HepG2 (cell line): Measurements from ENCODE around the gene GARIN3. TPM values are rescaled to one million over a fixed set of nuclear protein-coding genes. Genes with fewer than 3 reads are reported as not detected.

ENCODE experiments used
- ATAC-seq: fragments of 200-7000 bp; cut with Tn5 transposase; 3 replicates; pipeline ENCODE4 v1.9.1; 2020; ENCODE audit warnings: mild to moderate bottlenecking, moderate library complexity
- BruUV-seq: library from RNA; stranded (reverse); fragments of 400-500 nt; replicated peaks from 2 replicates; lab custom pipeline; 2021; lab: Mats Ljungman, UMichigan
- CTCF ChIA-PET: fragments of 300-600 bp; formaldehyde crosslinking; extraction: SDS; loops from one replicate; lab custom pipeline; 2021; ENCODE audit warnings: low total read pairs, inconsistent platforms, low intra/inter-chr PET ratio; lab: Yijun Ruan, JAX
- POLR2A ChIA-PET: fragments of 350-600 bp; sonication (Branson Sonifier 250); formaldehyde crosslinking; loops from one replicate; lab custom pipeline; 2020; ENCODE audit warnings: antibody characterized with exemption, inconsistent platforms; lab: Yijun Ruan, JAX
- DNase-seq: peaks from one replicate; pipeline ENCODE4 v3.0.0-alpha.2; 2015; ENCODE audit warnings: low spot score
- FAIRE-seq: peaks from 3 replicates; lab custom pipeline; 2011; peaks lifted over from hg19 to GRCh38; lab: Jason Lieb, UNC
- H2AFZ ChIP-seq: one replicate; pipeline ENCODE4 v1.6.1; 2011; ENCODE audit warnings: low read length, inconsistent platforms
- H3K27ac ChIP-seq: fragments of 300-600 bp; 3 replicates; pipeline ENCODE4 v1.8.0; 2011; ENCODE audit warnings: mixed run types, mild to moderate bottlenecking, mixed read lengths, low read length, inconsistent platforms; ENCODE audit not compliant: insufficient read depth; ENCODE audit errors: extremely low read length
- H3K27me3 ChIP-seq, 2 experiments: fragments of 200-600 bp in 1 of 2; 2 replicates in 1 of 2; 3 replicates in 1 of 2; pipeline versions ENCODE4 v1.6.0 to v1.8.0; 2011; ENCODE audit warnings: low read length in 2 of 2, mild to moderate bottlenecking in 2 of 2, moderate library complexity in 2 of 2, inconsistent platforms in 1 of 2; ENCODE audit not compliant: insufficient read depth in 2 of 2, control insufficient read depth in 1 of 2
- H3K36me3 ChIP-seq, 2 experiments: fragments of 200-600 bp in 1 of 2; replicated peaks in 1 of 2; 2 replicates in 1 of 2; 3 replicates in 1 of 2; pipeline versions ENCODE4 v1.5.1 to v1.8.0; 2011; ENCODE audit warnings: low read length in 2 of 2, inconsistent platforms in 1 of 2; ENCODE audit not compliant: insufficient read depth in 2 of 2, control insufficient read depth in 1 of 2
- H3K4me1 ChIP-seq: 2 replicates; pipeline ENCODE4 v1.5.1; 2012; ENCODE audit warnings: low read length, inconsistent platforms; ENCODE audit not compliant: insufficient read depth
- H3K4me2 ChIP-seq: 2 replicates; pipeline ENCODE4 v1.6.0; 2011; ENCODE audit warnings: low read depth, low read length, inconsistent platforms
- H3K4me3 ChIP-seq, 3 experiments: fragments of 200-600 bp in 1 of 3; sonication (generic), shearing (Covaris generic) in 1 of 3; replicated peaks in 1 of 3; 2 replicates each; pipeline ENCODE4 v1.5.1; 2011 to 2016; ENCODE audit warnings: low read length in 3 of 3, inconsistent platforms in 2 of 3, low read depth in 2 of 3, mild to moderate bottlenecking in 2 of 3, control low read depth in 1 of 3, mixed read lengths in 1 of 3; ENCODE audit not compliant: insufficient read depth in 1 of 3
- H3K79me2 ChIP-seq: one replicate; pipeline ENCODE4 v1.6.1; 2011; ENCODE audit warnings: low read length, inconsistent platforms; ENCODE audit not compliant: insufficient read depth
- H3K9ac ChIP-seq: 2 replicates; pipeline ENCODE4 v1.6.0; 2011; ENCODE audit warnings: mild to moderate bottlenecking, low read depth, low read length, inconsistent platforms; ENCODE audit not compliant: insufficient read depth
- H3K9me3 ChIP-seq: 2 replicates; pipeline ENCODE4 v1.5.1; 2012; ENCODE audit warnings: mild to moderate bottlenecking, low read length
- H4K20me1 ChIP-seq: 2 replicates; pipeline ENCODE4 v1.6.0; 2011; ENCODE audit warnings: inconsistent platforms, mild to moderate bottlenecking, low read length, moderate library complexity; ENCODE audit not compliant: insufficient read depth
- CTCF ChIP-seq: sonication (generic); formaldehyde crosslinking; IDR thresholded peaks from 2 replicates; pipeline ENCODE4 v1.5.0; 2020; ENCODE audit warnings: mild to moderate bottlenecking, missing genetic modification reagents, moderate library complexity
- DBP ChIP-seq: sonication (generic); formaldehyde crosslinking; IDR thresholded peaks from 2 replicates; pipeline ENCODE4 v1.4.0; 2020; ENCODE audit warnings: missing genetic modification reagents; ENCODE audit errors: not compliant biosample characterization
- IRF1 ChIP-seq: sonication (generic); formaldehyde crosslinking; IDR thresholded peaks from 2 replicates; pipeline ENCODE4 v1.4.0; 2020; ENCODE audit warnings: low read depth, mild to moderate bottlenecking, missing genetic modification reagents
- KLF11 ChIP-seq: IDR thresholded peaks from 2 replicates; pipeline ENCODE4 v1.6.1; 2016; ENCODE audit warnings: missing compliant biosample characterization
- MXI1 ChIP-seq: IDR thresholded peaks from 3 replicates; pipeline ENCODE4 v1.6.1; 2012; ENCODE audit warnings: low read depth, low read length, inconsistent platforms, borderline replicate concordance
- POLR2AphosphoS2 ChIP-seq: IDR thresholded peaks from 2 replicates; pipeline ENCODE4 v1.6.1; 2011; ENCODE audit warnings: low read depth, low read length, improper control_type of control experiment
- SNAPC5 ChIP-seq: sonication (generic); formaldehyde crosslinking; IDR thresholded peaks from 2 replicates; pipeline ENCODE4 v1.8.1; 2023; ENCODE audit warnings: mild to moderate bottlenecking, missing genetic modification reagents, borderline replicate concordance
- ZKSCAN1 ChIP-seq: fragments of 150-350 bp; IDR thresholded peaks from 2 replicates; pipeline ENCODE4 v1.6.1; 2014; ENCODE audit warnings: low read length
- ZMYM2 ChIP-seq: sonication (generic); formaldehyde crosslinking; IDR thresholded peaks from 2 replicates; pipeline ENCODE4 v1.8.0; 2022; ENCODE audit warnings: mild to moderate bottlenecking, missing genetic modification reagents
- ZNF335 ChIP-seq: sonication (generic); formaldehyde crosslinking; IDR thresholded peaks from 2 replicates; pipeline ENCODE4 v1.4.0; 2020; ENCODE audit warnings: missing genetic modification reagents
- ZNF430 ChIP-seq: sonication (generic); formaldehyde crosslinking; IDR thresholded peaks from 2 replicates; pipeline ENCODE4 v1.9.0; 2021; ENCODE audit warnings: mild to moderate bottlenecking, missing genetic modification reagents
- ZNF737 ChIP-seq: sonication (generic); formaldehyde crosslinking; IDR thresholded peaks from 2 replicates; pipeline ENCODE4 v1.5.0; 2020; ENCODE audit warnings: missing genetic modification reagents, mild to moderate bottlenecking, borderline replicate concordance
- ZZZ3 ChIP-seq: sonication (generic); formaldehyde crosslinking; IDR thresholded peaks from 2 replicates; pipeline ENCODE4 v1.4.0; 2020; ENCODE audit warnings: missing genetic modification reagents, mild to moderate bottlenecking, borderline replicate concordance
- WGBS: methylation state at CpG from one replicate; pipeline ENCODE4 v1.1.6; 2017; ENCODE audit warnings: low lambda C conversion rate; 5-methylcytosine and 5-hydroxymethylcytosine counted together
- in situ Hi-C: cut with HindIII; loops from 2 replicates; pipeline ENCODE4 v1.10.0; 2017; ENCODE audit warnings: low pct_unique_long_range_greater_than_20kb; ENCODE audit not compliant: extremely low pct_ligation_motif_present
- intact Hi-C: fragments of 100-400 bp; cut with micrococcal nuclease; formaldehyde crosslinking; loops from one replicate; pipeline ENCODE4 v1.10.0; 2022; ENCODE audit not compliant: unreplicated experiment
- polyA plus RNA-seq, 8 experiments: library from polyadenylated mRNA; depleted of rRNA in 3 of 8; stranded (reverse) in 7 of 8; unstranded in 1 of 8; fragments of >200 nt; fragmentation: Illumina TruSeq in 4 of 8; extraction: Trizol in 4 of 8; gene quantifications; 2 replicates each; pipeline versions ENCODE4 v1.2.1 to v1.2.3, GENCODE V29; 2011 to 2016; ENCODE audit warnings: low read depth in 4 of 8, missing spikeins in 1 of 8, mixed read lengths in 1 of 8; ENCODE audit not compliant: insufficient read depth in 1 of 8
- total RNA-seq, 5 experiments: library from RNA; depleted of rRNA; stranded (reverse); fragments of >200 nt; fragmentation: Illumina TruSeq; extraction: Trizol; gene quantifications; 2 replicates each; pipeline ENCODE4 v1.2.3, GENCODE V29; 2016; ENCODE audit warnings: low read depth in 1 of 5

GARIN3 gene
- total and polyA plus RNA-seq, 2 of the 13 experiments (the other 11 are each of a cell fraction or from before 2014, with no cell fraction given): not detected

GRCh38 chr5:157155297-157155696, 10.8 kb downstream of the GARIN3 start:
- no peak for TF ChIP-seq IRF1 (CRISPR knock-in tag)
- TF ChIP-seq CTCF (CRISPR knock-in tag): no peak
- no peak for TF ChIP-seq SNAPC5
- no peak for TF ChIP-seq ZZZ3
- no peak for TF ChIP-seq MXI1
- no peak for TF ChIP-seq ZMYM2 (CRISPR knock-in tag)
- no peak for TF ChIP-seq ZNF335 (CRISPR knock-in tag)
- TF ChIP-seq ZKSCAN1: no peak
- no peak for TF ChIP-seq POLR2AphosphoS2
- no peak for TF ChIP-seq DBP (CRISPR knock-in tag)
- no peak for TF ChIP-seq KLF11 (CRISPR knock-in tag)
- no peak for TF ChIP-seq ZNF737 (CRISPR knock-in tag)
- TF ChIP-seq ZNF430 (CRISPR knock-in tag): no peak
- BruUV-seq: no TSS peak
- POLR2A ChIA-PET: interaction anchor here (1.7 kb wide), 1 partner anchor 13 kb away, joined by 5 read pairs; the partner anchor contains the start of gene MED7
- ATAC-seq (no peak), FAIRE-seq (no peak), DNase-seq (no peak)
- in situ Hi-C loops (no loop called here), intact Hi-C loops (no loop called here)
- H3K27me3 ChIP-seq: peaks cover 0 to 9% of the 10 kb centered on the region in 2 experiments; a peak in 2 of 5 replicates
- H3K4me1 ChIP-seq: no peaks in the 10 kb centered on the region
- no peak overlapping the region for H2AFZ ChIP-seq
- no peaks in the 10 kb centered on the region for H3K79me2 ChIP-seq
- no peak overlapping the region for H3K4me3 ChIP-seq
- H3K4me2 ChIP-seq: no peak overlapping the region
- CTCF ChIA-PET: no interaction called here
- 22% methylated on average over 3 of the region's 3 CpGs for WGBS
- no peak overlapping the region for H3K9ac ChIP-seq
- no peaks in the 10 kb centered on the region for H3K36me3 ChIP-seq
- H3K9me3 ChIP-seq: no peaks in the 10 kb centered on the region
- no peaks in the 10 kb centered on the region for H4K20me1 ChIP-seq
- H3K27ac ChIP-seq: no peak overlapping the region
